ENCODE measurements around the gene IL6ST. TPM values are rescaled to one million over a fixed set of nuclear protein-coding genes. Genes with fewer than 3 reads are reported as not detected.

IL6ST gene
- total and polyA plus RNA-seq, 2 donors (not counting 1 experiment from before 2014, with no cell fraction given), result 768 to 978 TPM

GRCh38 chr5:55897206-55897894, 97.4 kb downstream of the IL6ST start:
- Histone ChIP-seq H3K27ac (ENCODE audit: insufficient read depth, low read length) (no peak overlapping the region), H4K20me1 (ENCODE audit: control insufficient read depth, extremely low read depth, insufficient read depth, low read length) (no peaks in the 10 kb centered on the region), H3K9me3 (ENCODE audit: control insufficient read depth, insufficient read depth, low read depth, low read length) (no peaks in the 10 kb centered on the region), H3K79me2 (ENCODE audit: control insufficient read depth, insufficient read depth, low read length) (no peaks in the 10 kb centered on the region), H3K4me2 (ENCODE audit: extremely low read depth, insufficient read depth, low read length) (peak overlapping the region; percentile 78), H3K36me3 (ENCODE audit: control insufficient read depth, insufficient read depth, low read length) (no peaks in the 10 kb centered on the region), H3K9ac (ENCODE audit: insufficient read depth, low read length) (no peak overlapping the region), H3K4me3 (replicated peaks in 1 of 4; ENCODE audit: control extremely low read depth in 1 of 4, insufficient read depth in 1 of 4, low read depth in 3 of 4, low read length in 4 of 4) (peak overlapping the region in 1 of 4 experiments; percentile 7), H2AFZ (ENCODE audit: low read length) (no peak overlapping the region), H3K4me1 (ENCODE audit: control insufficient read depth, extremely low read depth, insufficient read depth, low read length) (peaks cover 4% of the 10 kb centered on the region), H3K27me3 (ENCODE audit: control insufficient read depth, insufficient read depth, low read length) (no peaks in the 10 kb centered on the region)
- no peak for TF ChIP-seq EZH2 (IDR thresholded peaks at IDR 0.05; ENCODE audit: low read length, missing control alignments)
- no peak for DNase-seq (ENCODE audit: low read depth in 2 of 2)

GRCh38 chr5:55896663-55897062, 98.1 kb downstream of the IL6ST start:
- Histone ChIP-seq H3K27me3 (ENCODE audit: control insufficient read depth, insufficient read depth, low read length) (no peaks in the 10 kb centered on the region), H3K79me2 (ENCODE audit: control insufficient read depth, insufficient read depth, low read length) (no peaks in the 10 kb centered on the region), H3K9ac (ENCODE audit: insufficient read depth, low read length) (no peak overlapping the region), H3K27ac (ENCODE audit: insufficient read depth, low read length) (no peak overlapping the region), H2AFZ (ENCODE audit: low read length) (no peak overlapping the region), H4K20me1 (ENCODE audit: control insufficient read depth, extremely low read depth, insufficient read depth, low read length) (no peaks in the 10 kb centered on the region), H3K9me3 (ENCODE audit: control insufficient read depth, insufficient read depth, low read depth, low read length) (no peaks in the 10 kb centered on the region), H3K4me2 (ENCODE audit: extremely low read depth, insufficient read depth, low read length) (no peak overlapping the region), H3K36me3 (ENCODE audit: control insufficient read depth, insufficient read depth, low read length) (no peaks in the 10 kb centered on the region), H3K4me3 (replicated peaks in 1 of 4; ENCODE audit: control extremely low read depth in 1 of 4, insufficient read depth in 1 of 4, low read depth in 3 of 4, low read length in 4 of 4) (no peak overlapping the region), H3K4me1 (ENCODE audit: control insufficient read depth, extremely low read depth, insufficient read depth, low read length) (peaks cover 4% of the 10 kb centered on the region)
- peak in 1 of 2 donors; percentile 34 for DNase-seq (ENCODE audit: low read depth in 2 of 2)
- TF ChIP-seq, protein P1, sequence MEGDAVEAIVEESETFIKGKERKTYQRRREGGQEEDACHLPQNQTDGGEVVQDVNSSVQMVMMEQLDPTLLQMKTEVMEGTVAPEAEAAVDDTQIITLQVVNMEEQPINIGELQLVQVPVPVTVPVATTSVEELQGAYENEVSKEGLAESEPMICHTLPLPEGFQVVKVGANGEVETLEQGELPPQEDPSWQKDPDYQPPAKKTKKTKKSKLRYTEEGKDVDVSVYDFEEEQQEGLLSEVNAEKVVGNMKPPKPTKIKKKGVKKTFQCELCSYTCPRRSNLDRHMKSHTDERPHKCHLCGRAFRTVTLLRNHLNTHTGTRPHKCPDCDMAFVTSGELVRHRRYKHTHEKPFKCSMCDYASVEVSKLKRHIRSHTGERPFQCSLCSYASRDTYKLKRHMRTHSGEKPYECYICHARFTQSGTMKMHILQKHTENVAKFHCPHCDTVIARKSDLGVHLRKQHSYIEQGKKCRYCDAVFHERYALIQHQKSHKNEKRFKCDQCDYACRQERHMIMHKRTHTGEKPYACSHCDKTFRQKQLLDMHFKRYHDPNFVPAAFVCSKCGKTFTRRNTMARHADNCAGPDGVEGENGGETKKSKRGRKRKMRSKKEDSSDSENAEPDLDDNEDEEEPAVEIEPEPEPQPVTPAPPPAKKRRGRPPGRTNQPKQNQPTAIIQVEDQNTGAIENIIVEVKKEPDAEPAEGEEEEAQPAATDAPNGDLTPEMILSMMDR (conservative IDR thresholded peaks at IDR 0.05 in 1 of 2, IDR thresholded peaks at IDR 0.05 in 1 of 2; ENCODE audit: low read depth in 1 of 2, low read length in 2 of 2), result no peak
- no peak for TF ChIP-seq EZH2 (IDR thresholded peaks at IDR 0.05; ENCODE audit: low read length, missing control alignments)

GRCh38 chr5:55896238-55896637, 98.5 kb downstream of the IL6ST start:
- Histone ChIP-seq H3K27ac (ENCODE audit: insufficient read depth, low read length) (no peak overlapping the region), H3K27me3 (ENCODE audit: control insufficient read depth, insufficient read depth, low read length) (no peaks in the 10 kb centered on the region), H3K79me2 (ENCODE audit: control insufficient read depth, insufficient read depth, low read length) (no peaks in the 10 kb centered on the region), H3K9me3 (ENCODE audit: control insufficient read depth, insufficient read depth, low read depth, low read length) (no peaks in the 10 kb centered on the region), H3K4me3 (replicated peaks in 1 of 4; ENCODE audit: control extremely low read depth in 1 of 4, insufficient read depth in 1 of 4, low read depth in 3 of 4, low read length in 4 of 4) (no peak overlapping the region), H3K4me1 (ENCODE audit: control insufficient read depth, extremely low read depth, insufficient read depth, low read length) (peaks cover 4% of the 10 kb centered on the region), H3K9ac (ENCODE audit: insufficient read depth, low read length) (no peak overlapping the region), H3K4me2 (ENCODE audit: extremely low read depth, insufficient read depth, low read length) (no peak overlapping the region), H2AFZ (ENCODE audit: low read length) (no peak overlapping the region), H4K20me1 (ENCODE audit: control insufficient read depth, extremely low read depth, insufficient read depth, low read length) (no peaks in the 10 kb centered on the region), H3K36me3 (ENCODE audit: control insufficient read depth, insufficient read depth, low read length) (no peaks in the 10 kb centered on the region)
- TF ChIP-seq, protein P1 (conservative IDR thresholded peaks at IDR 0.05 in 1 of 2, IDR thresholded peaks at IDR 0.05 in 1 of 2; ENCODE audit: low read depth in 1 of 2, low read length in 2 of 2), result no peak
- TF ChIP-seq EZH2 (IDR thresholded peaks at IDR 0.05; ENCODE audit: low read length, missing control alignments), result no peak
- no peak for DNase-seq (ENCODE audit: low read depth in 2 of 2)

Data from fibroblast of lung (primary cell).